ENCODE data around the gene GLS.

The GLS gene

GRCh38 chr2:190963088-190963487 is 82.5 kb downstream of the GLS start:
- no peaks in the 10 kb centered on the region for H4K20me1 ChIP-seq (ENCODE audit: insufficient read depth, low read length, poor library complexity, severe bottlenecking)
- no peaks in the 10 kb centered on the region for H3K9me2 ChIP-seq (replicated peaks; ENCODE audit: low read depth, low read length)
- no peak overlapping the region for H3K4me2 ChIP-seq (ENCODE audit: low read depth, low read length, poor library complexity, severe bottlenecking)
- no peak for TF ChIP-seq CTCF (conservative IDR thresholded peaks at IDR 0.05; ENCODE audit: low read length)
- H3K36me3 ChIP-seq (ENCODE audit: insufficient read depth, low read length): peaks cover 36% of the 10 kb centered on the region; the same call in 1 of the 2 replicates
- no peak overlapping the region for H3K9ac ChIP-seq (ENCODE audit: low read depth, low read length, poor library complexity, severe bottlenecking)
- H3K4me3 ChIP-seq (ENCODE audit: low read length, poor library complexity, severe bottlenecking): no peak overlapping the region
- no peaks in the 10 kb centered on the region for H3F3A ChIP-seq (ENCODE audit: low read depth)
- no peaks in the 10 kb centered on the region for H3K9me3 ChIP-seq (ENCODE audit: insufficient read depth, low read depth, low read length)
- no peaks in the 10 kb centered on the region for H3K27me3 ChIP-seq (ENCODE audit: insufficient read depth, low read length, poor library complexity, severe bottlenecking)
- H3K4me1 ChIP-seq (ENCODE audit: insufficient read depth, low read length, poor library complexity, severe bottlenecking): no peaks in the 10 kb centered on the region
- no peaks in the 10 kb centered on the region for H3K79me2 ChIP-seq (ENCODE audit: insufficient read depth, low read length)
- no peak overlapping the region for H2AFZ ChIP-seq (ENCODE audit: low read length)

DNA sequence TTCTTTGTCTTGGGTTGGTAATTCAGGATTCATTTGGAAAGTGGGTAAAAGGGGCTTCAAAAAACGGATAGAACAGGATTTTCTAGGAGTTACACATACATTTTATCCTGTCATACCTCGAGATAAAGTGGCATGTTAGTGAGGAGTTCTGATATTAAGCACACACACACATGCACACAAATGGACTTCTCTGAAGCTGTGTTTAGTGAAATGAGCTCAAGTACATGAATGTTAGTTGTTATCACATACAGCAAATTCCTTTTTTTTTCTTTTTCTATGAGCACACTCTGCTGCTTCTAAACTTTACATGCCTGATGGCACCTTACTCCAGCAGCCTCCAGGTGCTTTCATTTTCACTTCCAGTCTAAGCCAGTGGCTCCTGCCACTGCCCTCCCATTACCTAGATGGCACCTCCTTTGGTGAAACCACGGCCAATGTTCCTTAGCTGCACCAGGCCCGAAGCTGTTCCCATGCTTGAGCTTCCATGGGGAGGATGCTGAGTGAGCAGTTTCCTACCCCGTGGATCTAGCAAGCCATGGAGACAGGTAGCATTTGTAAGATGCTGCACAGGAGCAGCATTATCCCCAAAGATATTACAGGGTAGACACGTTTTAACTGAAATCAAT is 83.7 kb downstream of the GLS start:
- Histone ChIP-seq H3K9ac (ENCODE audit: low read depth, low read length, poor library complexity, severe bottlenecking) (no peak overlapping the region), H4K20me1 (ENCODE audit: insufficient read depth, low read length, poor library complexity, severe bottlenecking) (no peaks in the 10 kb centered on the region), H3F3A (ENCODE audit: low read depth) (no peaks in the 10 kb centered on the region), H3K9me3 (ENCODE audit: insufficient read depth, low read depth, low read length) (no peaks in the 10 kb centered on the region), H3K4me2 (ENCODE audit: low read depth, low read length, poor library complexity, severe bottlenecking) (no peak overlapping the region), H3K4me3 (ENCODE audit: low read length, poor library complexity, severe bottlenecking) (no peak overlapping the region), H3K9me2 (replicated peaks; ENCODE audit: low read depth, low read length) (no peaks in the 10 kb centered on the region), H3K4me1 (ENCODE audit: insufficient read depth, low read length, poor library complexity, severe bottlenecking) (no peaks in the 10 kb centered on the region), H2AFZ (ENCODE audit: low read length) (no peak overlapping the region), H3K36me3 (ENCODE audit: insufficient read depth, low read length) (peaks cover 46% of the 10 kb centered on the region), H3K27me3 (ENCODE audit: insufficient read depth, low read length, poor library complexity, severe bottlenecking) (no peaks in the 10 kb centered on the region), H3K79me2 (ENCODE audit: insufficient read depth, low read length) (no peaks in the 10 kb centered on the region)
- TF ChIP-seq EZH2phosphoT487 (IDR thresholded peaks at IDR 0.05; ENCODE audit: borderline replicate concordance) (no peak), CTCF (conservative IDR thresholded peaks at IDR 0.05; ENCODE audit: low read length) (no peak)

- Histone ChIP-seq H3K36me3 (ENCODE audit: insufficient read depth, low read length) (peaks cover 60% of the 10 kb centered on the region), H3K4me3 (ENCODE audit: low read length, poor library complexity, severe bottlenecking) (no peak overlapping the region), H3K4me2 (ENCODE audit: low read depth, low read length, poor library complexity, severe bottlenecking) (no peak overlapping the region), H3K4me1 (ENCODE audit: insufficient read depth, low read length, poor library complexity, severe bottlenecking) (peaks cover 3% of the 10 kb centered on the region), H2AFZ (ENCODE audit: low read length) (no peak overlapping the region), H3K9me2 (replicated peaks; ENCODE audit: low read depth, low read length) (no peaks in the 10 kb centered on the region), H3K79me2 (ENCODE audit: insufficient read depth, low read length) (no peaks in the 10 kb centered on the region), H3K9me3 (ENCODE audit: insufficient read depth, low read depth, low read length) (no peaks in the 10 kb centered on the region), H3F3A (ENCODE audit: low read depth) (no peaks in the 10 kb centered on the region), H4K20me1 (ENCODE audit: insufficient read depth, low read length, poor library complexity, severe bottlenecking) (no peaks in the 10 kb centered on the region), H3K27me3 (ENCODE audit: insufficient read depth, low read length, poor library complexity, severe bottlenecking) (no peaks in the 10 kb centered on the region), H3K9ac (ENCODE audit: low read depth, low read length, poor library complexity, severe bottlenecking) (no peak overlapping the region)
- no peak for TF ChIP-seq CTCF (conservative IDR thresholded peaks at IDR 0.05; ENCODE audit: low read length)
- TF ChIP-seq EZH2phosphoT487 (IDR thresholded peaks at IDR 0.05; ENCODE audit: borderline replicate concordance): no peak
Observed at GRCh38 chr2:190965580-190966222, 85.1 kb downstream of the GLS start.

Data from Loucy (cell line).